DOHH2 (cell line): ENCODE results near the gene TNFAIP8L3.

Source experiments
- EZH2phosphoT487 ChIP-seq: fragments of 200-600 bp; sonication (generic); IDR thresholded peaks from 2 replicates; pipeline ENCODE4 v1.6.1; 2017; ENCODE audit warnings: borderline replicate concordance, mild to moderate bottlenecking, antibody characterized with exemption, low read length, moderate library complexity, mixed read lengths
- TF ChIP-seq, protein P1 (sequence below): fragments of 200-600 bp; sonication (generic); IDR thresholded peaks from one replicate; pipeline ENCODE4 v1.5.1; 2014; ENCODE audit warnings: antibody characterized with exemption, mild to moderate bottlenecking, low read depth, low read length; ENCODE audit not compliant: poor library complexity, severe bottlenecking

DNA sequence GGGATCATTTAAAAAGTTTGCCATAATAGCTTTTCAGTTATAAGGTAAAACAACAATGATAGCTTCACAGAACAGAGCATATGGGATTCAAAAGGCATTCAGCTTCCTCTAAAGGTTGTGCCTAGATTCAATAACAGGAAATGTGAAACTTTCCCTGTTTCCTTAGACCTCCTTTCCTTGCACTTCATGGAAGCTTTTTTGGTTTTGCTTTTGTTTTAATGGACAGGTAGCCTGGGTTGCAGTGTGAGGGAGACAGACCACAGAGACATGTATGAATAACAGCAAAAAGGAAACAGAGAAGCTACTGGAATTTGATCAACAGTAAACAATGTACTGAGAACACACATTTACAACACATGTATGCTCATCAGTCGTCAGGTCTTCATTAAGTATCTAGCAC is 2.3 kb upstream of the TNFAIP8L3 start:
- TF ChIP-seq, protein P1, sequence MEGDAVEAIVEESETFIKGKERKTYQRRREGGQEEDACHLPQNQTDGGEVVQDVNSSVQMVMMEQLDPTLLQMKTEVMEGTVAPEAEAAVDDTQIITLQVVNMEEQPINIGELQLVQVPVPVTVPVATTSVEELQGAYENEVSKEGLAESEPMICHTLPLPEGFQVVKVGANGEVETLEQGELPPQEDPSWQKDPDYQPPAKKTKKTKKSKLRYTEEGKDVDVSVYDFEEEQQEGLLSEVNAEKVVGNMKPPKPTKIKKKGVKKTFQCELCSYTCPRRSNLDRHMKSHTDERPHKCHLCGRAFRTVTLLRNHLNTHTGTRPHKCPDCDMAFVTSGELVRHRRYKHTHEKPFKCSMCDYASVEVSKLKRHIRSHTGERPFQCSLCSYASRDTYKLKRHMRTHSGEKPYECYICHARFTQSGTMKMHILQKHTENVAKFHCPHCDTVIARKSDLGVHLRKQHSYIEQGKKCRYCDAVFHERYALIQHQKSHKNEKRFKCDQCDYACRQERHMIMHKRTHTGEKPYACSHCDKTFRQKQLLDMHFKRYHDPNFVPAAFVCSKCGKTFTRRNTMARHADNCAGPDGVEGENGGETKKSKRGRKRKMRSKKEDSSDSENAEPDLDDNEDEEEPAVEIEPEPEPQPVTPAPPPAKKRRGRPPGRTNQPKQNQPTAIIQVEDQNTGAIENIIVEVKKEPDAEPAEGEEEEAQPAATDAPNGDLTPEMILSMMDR, result no peak
- TF ChIP-seq EZH2phosphoT487, result no peak
